Keratinocyte (primary cell): Measurements from ENCODE around the gene NEURL4. TPM values are rescaled to one million over a fixed set of nuclear protein-coding genes. Genes with fewer than 3 reads are reported as not detected.
A peak's percentile ranks its signal among the peaks of the same experiment; 100 is the strongest.

Experiments
- DNase-seq: peaks from one replicate; pipeline ENCODE4 v3.0.0-alpha.2; 2011; ENCODE audit warnings: low read depth, missing footprints, low spot score
- FAIRE-seq: peaks from 2 replicates; lab custom pipeline; 2011; peaks lifted over from hg19 to GRCh38; lab: Jason Lieb, UNC
- H2AFZ ChIP-seq: 2 replicates; pipeline ENCODE4 v1.6.0; 2012; ENCODE audit warnings: low read length, control low read depth, inconsistent platforms; ENCODE audit not compliant: control insufficient read depth
- H3K27ac ChIP-seq: 2 replicates; pipeline ENCODE4 v1.5.1; 2011; ENCODE audit warnings: low read length; ENCODE audit not compliant: control insufficient read depth, insufficient read depth
- H3K27me3 ChIP-seq: 3 replicates; pipeline ENCODE4 v1.6.0; 2011; ENCODE audit warnings: low read length; ENCODE audit not compliant: control insufficient read depth, insufficient read depth; ENCODE audit errors: extremely low read depth
- H3K36me3 ChIP-seq, 2 experiments: 2 replicates in 1 of 2; 3 replicates in 1 of 2; pipeline ENCODE4 v1.5.1; 2011; ENCODE audit warnings: low read length in 2 of 2, mild to moderate bottlenecking in 1 of 2; ENCODE audit not compliant: control insufficient read depth in 2 of 2, insufficient read depth in 2 of 2; ENCODE audit errors: extremely low read depth in 1 of 2
- H3K4me1 ChIP-seq: 3 replicates; pipeline ENCODE4 v1.5.1; 2011; ENCODE audit warnings: low read length; ENCODE audit not compliant: control insufficient read depth, insufficient read depth; ENCODE audit errors: extremely low read depth
- H3K4me2 ChIP-seq: 3 replicates; pipeline ENCODE4 v1.6.0; 2011; ENCODE audit warnings: low read depth, low read length; ENCODE audit not compliant: control insufficient read depth, insufficient read depth; ENCODE audit errors: extremely low read depth
- H3K4me3 ChIP-seq, 3 experiments: fragments of 200-600 bp in 1 of 3; sonication (generic) in 1 of 3; 2 replicates in 2 of 3; 3 replicates in 1 of 3; pipeline ENCODE4 v1.5.1; 2011 to 2016; ENCODE audit warnings: low read length in 3 of 3, mild to moderate bottlenecking in 3 of 3, control low read depth in 2 of 3, inconsistent platforms in 1 of 3, low read depth in 1 of 3, mixed read lengths in 1 of 3, mixed run types in 1 of 3, moderate library complexity in 1 of 3; ENCODE audit not compliant: control insufficient read depth in 2 of 3, insufficient read depth in 2 of 3; ENCODE audit errors: extremely low read depth in 1 of 3
- H3K79me2 ChIP-seq: 2 replicates; pipeline ENCODE4 v1.6.0; 2012; ENCODE audit warnings: low read length; ENCODE audit not compliant: control insufficient read depth, insufficient read depth
- H3K9ac ChIP-seq: 3 replicates; pipeline ENCODE4 v1.6.0; 2011; ENCODE audit warnings: low read length; ENCODE audit not compliant: control insufficient read depth, insufficient read depth; ENCODE audit errors: extremely low read depth
- H3K9me1 ChIP-seq: 3 replicates; pipeline ENCODE4 v1.6.0; 2011; ENCODE audit warnings: low read length; ENCODE audit not compliant: control insufficient read depth, insufficient read depth; ENCODE audit errors: extremely low read depth
- H3K9me3 ChIP-seq: 2 replicates; pipeline ENCODE4 v1.5.1; 2012; ENCODE audit warnings: low read depth, low read length; ENCODE audit not compliant: control insufficient read depth
- H4K20me1 ChIP-seq: 3 replicates; pipeline ENCODE4 v1.6.0; 2011; ENCODE audit warnings: low read length; ENCODE audit not compliant: control insufficient read depth, insufficient read depth; ENCODE audit errors: extremely low read depth
- CTCF ChIP-seq, 3 experiments: IDR thresholded peaks in 1 of 3; conservative IDR thresholded peaks in 1 of 3; optimal IDR thresholded peaks in 1 of 3; 2 replicates in 2 of 3; 3 replicates in 1 of 3; pipeline versions ENCODE3 to v1.5.1; 2011; ENCODE audit warnings: low read length in 3 of 3, mild to moderate bottlenecking in 3 of 3, moderate library complexity in 2 of 3, control low read depth in 1 of 3, inconsistent platforms in 1 of 3; ENCODE audit not compliant: insufficient read depth in 2 of 3; ENCODE audit errors: extremely low read depth in 1 of 3
- EZH2 ChIP-seq: IDR thresholded peaks from one replicate; pipeline ENCODE4 v1.6.1; 2012; ENCODE audit warnings: inconsistent platforms, mild to moderate bottlenecking, low read length, moderate library complexity
- dilution Hi-C: fragments of 300-500 bp; cut with MboI; formaldehyde crosslinking; loops from one replicate; pipeline ENCODE4 v1.7.0; 2020; ENCODE audit warnings: low sequenced_read_pairs; ENCODE audit not compliant: extremely low pct_ligation_motif_present
- polyA plus RNA-seq, 5 experiments: library from polyadenylated mRNA; depleted of rRNA in 3 of 5; stranded (reverse) in 3 of 5; stranded (forward) in 1 of 5; unstranded in 1 of 5; fragments of >200 nt; gene quantifications; 1 replicate in 1 of 5; 2 replicates in 3 of 5; 3 replicates in 1 of 5; pipeline versions ENCODE4 v1.2.1 to v1.2.3, GENCODE V29; 2011 to 2012; ENCODE audit warnings: missing spikeins in 2 of 5, low read depth in 1 of 5, low replicate concordance in 1 of 5

Gene NEURL4
- polyA plus RNA-seq, 1 donor (not counting 4 experiments of a cell fraction or from before 2014, with no cell fraction given) = 11.3 TPM

GRCh38 chr17:7281074-7281952 is 47.8 kb downstream of the NEURL4 start, which contains the start of gene SLC2A4:
Gene SLC2A4, plus strand, starts transcription at chr17:7281718. Its CDS starts 217 bp downstream, at chr17:7281935.
- dilution Hi-C loops = no loop called here
- Histone ChIP-seq H3K79me2 (no peaks in the 10 kb centered on the region), H3K4me3 (peak within 1 kb of the TSS; percentile 38 to 78 (median 66)), H3K27ac (peak within 1 kb of the TSS; percentile 44), H3K4me2 (peak within 1 kb of the TSS; percentile 98), H2AFZ (peak within 1 kb of the TSS; percentile 60), H3K27me3 (peaks cover 36% of the 10 kb centered on the region), H3K4me1 (peaks cover 16% of the 10 kb centered on the region), H3K36me3 (no peaks in the 10 kb centered on the region), H3K9me1 (no peaks in the 10 kb centered on the region), H3K9ac (peak within 1 kb of the TSS; percentile 72), H4K20me1 (no peaks in the 10 kb centered on the region), H3K9me3 (no peaks in the 10 kb centered on the region)
- DNase-seq = peak; percentile 87
- TF ChIP-seq CTCF (optimal IDR thresholded peaks at IDR 0.05 in 1 of 3, IDR thresholded peaks at IDR 0.05 in 1 of 3, conservative IDR thresholded peaks at IDR 0.05 in 1 of 3; ENCODE audit: extremely low read depth in 1 of 3, insufficient read depth in 2 of 3, low read length in 3 of 3) (no peak), EZH2 (no peak)
- no peak for FAIRE-seq

GRCh38 chr17:7280519-7281073 is 48.5 kb downstream of the NEURL4 start:
- no peaks in the 10 kb centered on the region for H3K9me1 ChIP-seq
- dilution Hi-C loops = no loop called here
- TF ChIP-seq EZH2 (no peak), CTCF (optimal IDR thresholded peaks at IDR 0.05 in 1 of 3, IDR thresholded peaks at IDR 0.05 in 1 of 3, conservative IDR thresholded peaks at IDR 0.05 in 1 of 3; ENCODE audit: extremely low read depth in 1 of 3, insufficient read depth in 2 of 3, low read length in 3 of 3) (peak; percentile 98)
- no peaks in the 10 kb centered on the region for H4K20me1 ChIP-seq
- H3K4me1 ChIP-seq = peaks cover 16% of the 10 kb centered on the region
- peak overlapping the region; percentile 44 for H3K27ac ChIP-seq
- no peaks in the 10 kb centered on the region for H3K36me3 ChIP-seq
- peak overlapping the region; percentile 72 for H3K9ac ChIP-seq
- peak overlapping the region; percentile 38 to 78 (median 66) for H3K4me3 ChIP-seq
- H2AFZ ChIP-seq = peak overlapping the region; percentile 72
- FAIRE-seq (peak; percentile 84), DNase-seq (peak; percentile 75)
- H3K27me3 ChIP-seq = peaks cover 34% of the 10 kb centered on the region
- no peaks in the 10 kb centered on the region for H3K9me3 ChIP-seq
- H3K79me2 ChIP-seq = no peaks in the 10 kb centered on the region
- peak overlapping the region; percentile 98 for H3K4me2 ChIP-seq
